ENCODE data around the gene ZYX. TPM values are rescaled to one million over a fixed set of nuclear protein-coding genes. Genes with fewer than 3 reads are reported as not detected.
"Not testable (repeated sequence)": the region's sequence is repeated elsewhere in the genome, so short reads cannot be mapped to it uniquely, and the experiment has no call there.

Gene ZYX
- total RNA-seq, 1 donor from 2014 or later, result 412 TPM

GRCh38 chr7:143397710-143398530, 16.8 kb downstream of the ZYX start:
- peaks cover 2% of the 10 kb centered on the region for H3K4me1 Mint-ChIP-seq (ENCODE audit: unreplicated experiment)
- H3K36me3 Mint-ChIP-seq (ENCODE audit: unreplicated experiment), result peaks cover 2% of the 10 kb centered on the region
- no peaks in the 10 kb centered on the region for H3K9me3 Mint-ChIP-seq (ENCODE audit: unreplicated experiment)
- DNase-seq (ENCODE audit: extremely low spot score, unreplicated experiment), result no peak
- TF ChIP-seq CTCF (IDR thresholded peaks at IDR 0.05), result no peak
- H3K27me3 Mint-ChIP-seq (ENCODE audit: unreplicated experiment), result peaks cover 17% of the 10 kb centered on the region
- no peak overlapping the region for H3K4me3 Mint-ChIP-seq (ENCODE audit: unreplicated experiment)
- no peak overlapping the region for H3K27ac Mint-ChIP-seq (ENCODE audit: unreplicated experiment)

- no peaks in the 10 kb centered on the region for H3K9me3 Mint-ChIP-seq (ENCODE audit: unreplicated experiment)
- H3K36me3 Mint-ChIP-seq (ENCODE audit: unreplicated experiment), result no peaks in the 10 kb centered on the region
- no peak for TF ChIP-seq CTCF (IDR thresholded peaks at IDR 0.05)
- no peak overlapping the region for H3K4me3 Mint-ChIP-seq (ENCODE audit: unreplicated experiment)
- H3K4me1 Mint-ChIP-seq (ENCODE audit: unreplicated experiment), result no peaks in the 10 kb centered on the region
- no peak for DNase-seq (ENCODE audit: extremely low spot score, unreplicated experiment)
- H3K27me3 Mint-ChIP-seq (ENCODE audit: unreplicated experiment), result peaks cover 17% of the 10 kb centered on the region
- no peak overlapping the region for H3K27ac Mint-ChIP-seq (ENCODE audit: unreplicated experiment)
These were observed 17.5 kb downstream of the ZYX start for GRCh38 chr7:143398616-143399015.

GRCh38 chr7:143399151-143399550, 18.0 kb downstream of the ZYX start:
- H3K4me1 Mint-ChIP-seq (ENCODE audit: unreplicated experiment), result no peaks in the 10 kb centered on the region
- no peaks in the 10 kb centered on the region for H3K9me3 Mint-ChIP-seq (ENCODE audit: unreplicated experiment)
- peaks cover 17% of the 10 kb centered on the region for H3K27me3 Mint-ChIP-seq (ENCODE audit: unreplicated experiment)
- no peaks in the 10 kb centered on the region for H3K36me3 Mint-ChIP-seq (ENCODE audit: unreplicated experiment)
- H3K4me3 Mint-ChIP-seq (ENCODE audit: unreplicated experiment), result no peak overlapping the region
- TF ChIP-seq CTCF (IDR thresholded peaks at IDR 0.05), result no peak
- H3K27ac Mint-ChIP-seq (ENCODE audit: unreplicated experiment), result no peak overlapping the region
- DNase-seq (ENCODE audit: extremely low spot score, unreplicated experiment), result no peak

- H3K9me3 Mint-ChIP-seq (ENCODE audit: unreplicated experiment), result no peaks in the 10 kb centered on the region
- no peaks in the 10 kb centered on the region for H3K4me1 Mint-ChIP-seq (ENCODE audit: unreplicated experiment)
- TF ChIP-seq CTCF (IDR thresholded peaks at IDR 0.05), result no peak
- H3K4me3 Mint-ChIP-seq (ENCODE audit: unreplicated experiment), result no peak overlapping the region
- DNase-seq (ENCODE audit: extremely low spot score, unreplicated experiment), result no peak
- H3K27me3 Mint-ChIP-seq (ENCODE audit: unreplicated experiment), result peaks cover 17% of the 10 kb centered on the region
- H3K36me3 Mint-ChIP-seq (ENCODE audit: unreplicated experiment), result no peaks in the 10 kb centered on the region
- H3K27ac Mint-ChIP-seq (ENCODE audit: unreplicated experiment), result no peak overlapping the region
These were observed 18.5 kb downstream of the ZYX start for GRCh38 chr7:143399642-143400041.

- TF ChIP-seq CTCF (IDR thresholded peaks at IDR 0.05), result no peak
- DNase-seq (ENCODE audit: extremely low spot score, unreplicated experiment), result no peak
- Mint-ChIP-seq H3K4me3 (ENCODE audit: unreplicated experiment) (no peak overlapping the region), H3K9me3 (ENCODE audit: unreplicated experiment) (no peaks in the 10 kb centered on the region), H3K4me1 (ENCODE audit: unreplicated experiment) (no peaks in the 10 kb centered on the region), H3K27me3 (ENCODE audit: unreplicated experiment) (peaks cover 17% of the 10 kb centered on the region), H3K36me3 (ENCODE audit: unreplicated experiment) (no peaks in the 10 kb centered on the region), H3K27ac (ENCODE audit: unreplicated experiment) (no peak overlapping the region)
These were observed 20.1 kb downstream of the ZYX start for GRCh38 chr7:143401265-143401664.

GRCh38 chr7:143402233-143402632, 21.1 kb downstream of the ZYX start:
- H3K27me3 Mint-ChIP-seq (ENCODE audit: unreplicated experiment), result peaks cover 20% of the 10 kb centered on the region
- H3K27ac Mint-ChIP-seq (ENCODE audit: unreplicated experiment); H3K36me3 Mint-ChIP-seq (ENCODE audit: unreplicated experiment); H3K4me1 Mint-ChIP-seq (ENCODE audit: unreplicated experiment); H3K4me3 Mint-ChIP-seq (ENCODE audit: unreplicated experiment); H3K9me3 Mint-ChIP-seq (ENCODE audit: unreplicated experiment); DNase-seq (ENCODE audit: extremely low spot score, unreplicated experiment): not testable (repeated sequence)
